Smooth muscle cell (in vitro differentiated cells): Measurements from ENCODE around the gene NCEH1. TPM values are rescaled to one million over a fixed set of nuclear protein-coding genes. Genes with fewer than 3 reads are reported as not detected.

ENCODE experiments used
- DNase-seq: peaks from one replicate; lab custom pipeline; 2025; ENCODE audit not compliant: unreplicated experiment; lab: John Stamatoyannopoulos, UW
- H2AFZ ChIP-seq: fragments of 200-600 bp; sonication (generic); 2 replicates; pipeline ENCODE4 v1.6.0; 2016; ENCODE audit warnings: antibody characterized with exemption, low read depth, mild to moderate bottlenecking
- H3F3A ChIP-seq: fragments of 200-600 bp; sonication (generic); 2 replicates; pipeline ENCODE4 v1.6.0; 2017; ENCODE audit warnings: antibody characterized with exemption, low read depth
- H3K27ac ChIP-seq: fragments of 200-600 bp; sonication (generic); 2 replicates; pipeline ENCODE4 v1.5.1; 2016; ENCODE audit warnings: low read depth, mild to moderate bottlenecking
- H3K27me3 ChIP-seq: fragments of 200-600 bp; sonication (generic); 2 replicates; pipeline ENCODE4 v1.6.1; 2016; ENCODE audit warnings: low read depth, mild to moderate bottlenecking
- H3K36me3 ChIP-seq: fragments of 200-600 bp; sonication (generic); 2 replicates; pipeline ENCODE4 v1.5.1; 2016; ENCODE audit warnings: low read depth
- H3K4me1 ChIP-seq: fragments of 200-600 bp; sonication (generic); 2 replicates; pipeline ENCODE4 v1.5.1; 2016; ENCODE audit warnings: low read depth
- H3K4me2 ChIP-seq: fragments of 200-600 bp; sonication (generic); 2 replicates; pipeline ENCODE4 v1.6.0; 2016; ENCODE audit warnings: mild to moderate bottlenecking
- H3K4me3 ChIP-seq: fragments of 200-600 bp; sonication (generic); 2 replicates; pipeline ENCODE4 v1.5.1; 2016; ENCODE audit warnings: mild to moderate bottlenecking
- H3K79me2 ChIP-seq: fragments of 200-600 bp; sonication (generic); 2 replicates; pipeline ENCODE4 v1.6.0; 2016; ENCODE audit warnings: low read depth, mild to moderate bottlenecking
- H3K9ac ChIP-seq: fragments of 200-600 bp; sonication (generic); 2 replicates; pipeline ENCODE4 v1.6.0; 2016; ENCODE audit warnings: low read depth
- H3K9me3 ChIP-seq: fragments of 200-600 bp; sonication (generic); replicated peaks from 2 replicates; pipeline ENCODE4 v1.5.1; 2016; ENCODE audit warnings: low read depth
- H4K20me1 ChIP-seq: fragments of 200-600 bp; sonication (generic); 2 replicates; pipeline ENCODE4 v1.6.0; 2016; ENCODE audit warnings: low read depth
- WGBS: methylation state at CpG from one replicate; pipeline ENCODE4 v1.1.7; 2016; ENCODE audit warnings: low lambda C conversion rate; 5-methylcytosine and 5-hydroxymethylcytosine counted together
- polyA plus RNA-seq: library from polyadenylated mRNA; unstranded; fragments of >200 nt; fragmentation: Nextera tagmentation; extraction: Ambion mirVana; gene quantifications from 2 replicates; pipeline ENCODE4 v1.2.1, GENCODE V29; 2016
- total RNA-seq: library from RNA; depleted of rRNA; stranded (reverse); fragments of >200 nt; gene quantifications from 2 replicates; pipeline ENCODE4 v1.2.3, GENCODE V29; 2014
- TF ChIP-seq, protein P1 (sequence below): fragments of 200-600 bp; sonication (generic); IDR thresholded peaks from 2 replicates; pipeline ENCODE4 v1.5.1; 2017; ENCODE audit warnings: borderline replicate concordance, mild to moderate bottlenecking, antibody characterized with exemption; ENCODE audit not compliant: insufficient read depth, poor library complexity, severe bottlenecking

NCEH1 gene
- total and polyA plus RNA-seq, 2 experiments from 2014 or later = 1.9 to 5.3 TPM

DNA sequence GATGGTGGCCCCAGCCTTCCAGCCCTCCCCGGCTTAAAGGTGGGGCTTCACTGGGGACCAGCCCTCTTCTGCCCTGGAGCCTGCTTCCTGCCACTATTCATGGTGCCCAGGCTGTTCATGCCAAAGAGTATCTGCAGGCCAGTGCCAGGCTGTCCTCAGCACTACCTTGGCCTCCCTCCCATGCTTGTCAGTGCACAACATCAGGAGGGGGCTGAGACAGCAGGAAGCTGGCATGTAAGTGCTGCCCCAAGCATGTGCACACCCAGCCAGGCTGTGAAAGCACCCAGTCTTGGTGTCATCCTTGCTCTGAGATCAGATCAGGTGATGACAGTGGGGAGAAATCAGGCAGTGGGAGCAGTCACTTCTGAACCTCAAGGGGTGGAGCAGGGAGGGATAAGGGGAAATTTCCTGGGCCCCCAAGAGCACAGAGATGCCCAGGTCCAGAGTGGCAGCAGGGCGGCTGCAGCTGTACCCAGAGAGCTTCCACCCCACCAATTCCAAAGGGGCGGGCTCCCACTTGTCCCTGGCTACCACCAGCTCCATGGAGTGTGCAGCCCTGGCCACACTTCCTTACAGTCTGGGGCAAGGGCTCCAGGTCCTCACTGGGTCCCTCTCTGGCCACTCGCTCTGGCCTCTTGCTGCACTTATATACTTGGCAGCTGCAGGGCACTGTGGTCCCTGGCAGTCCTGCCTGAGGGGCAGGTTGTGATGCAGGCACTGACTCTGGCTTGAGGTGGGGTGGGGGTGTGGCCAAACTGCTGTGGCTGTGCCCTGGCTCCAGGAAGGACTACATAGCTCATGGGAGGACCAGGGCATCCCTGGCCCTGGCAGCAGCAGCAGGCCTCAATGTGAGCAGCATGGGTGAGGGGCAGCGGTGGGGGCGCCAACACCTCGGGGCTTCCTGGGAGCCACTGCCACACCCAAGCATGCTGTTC is 96.3 kb downstream of the NCEH1 start:
- H3K27me3 ChIP-seq = no peaks in the 10 kb centered on the region
- H2AFZ ChIP-seq = no peak overlapping the region

DNA sequence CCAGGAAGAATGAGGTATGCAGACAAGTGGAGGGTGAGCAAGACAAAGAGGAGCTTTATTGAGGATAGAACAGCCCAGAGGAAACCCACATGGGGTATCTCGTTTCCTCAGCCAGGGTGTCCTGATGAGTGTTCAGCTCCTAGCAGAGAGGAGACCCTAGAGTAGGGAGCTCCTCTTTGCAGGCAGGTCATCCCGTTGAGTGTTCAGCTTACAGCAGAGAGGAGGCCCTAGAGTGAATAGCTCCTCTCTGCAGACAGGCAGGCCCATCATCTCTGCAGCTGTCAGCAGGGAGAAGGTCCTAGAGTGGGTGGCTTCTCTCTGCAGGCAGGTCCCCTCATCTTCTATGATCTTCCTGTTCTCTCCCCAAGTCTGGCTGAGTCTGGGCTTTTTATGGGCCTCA is 97.0 kb downstream of the NCEH1 start:
- H3K9me3 ChIP-seq = no peaks in the 10 kb centered on the region
- H3F3A ChIP-seq = no peaks in the 10 kb centered on the region
- TF ChIP-seq, protein P1, sequence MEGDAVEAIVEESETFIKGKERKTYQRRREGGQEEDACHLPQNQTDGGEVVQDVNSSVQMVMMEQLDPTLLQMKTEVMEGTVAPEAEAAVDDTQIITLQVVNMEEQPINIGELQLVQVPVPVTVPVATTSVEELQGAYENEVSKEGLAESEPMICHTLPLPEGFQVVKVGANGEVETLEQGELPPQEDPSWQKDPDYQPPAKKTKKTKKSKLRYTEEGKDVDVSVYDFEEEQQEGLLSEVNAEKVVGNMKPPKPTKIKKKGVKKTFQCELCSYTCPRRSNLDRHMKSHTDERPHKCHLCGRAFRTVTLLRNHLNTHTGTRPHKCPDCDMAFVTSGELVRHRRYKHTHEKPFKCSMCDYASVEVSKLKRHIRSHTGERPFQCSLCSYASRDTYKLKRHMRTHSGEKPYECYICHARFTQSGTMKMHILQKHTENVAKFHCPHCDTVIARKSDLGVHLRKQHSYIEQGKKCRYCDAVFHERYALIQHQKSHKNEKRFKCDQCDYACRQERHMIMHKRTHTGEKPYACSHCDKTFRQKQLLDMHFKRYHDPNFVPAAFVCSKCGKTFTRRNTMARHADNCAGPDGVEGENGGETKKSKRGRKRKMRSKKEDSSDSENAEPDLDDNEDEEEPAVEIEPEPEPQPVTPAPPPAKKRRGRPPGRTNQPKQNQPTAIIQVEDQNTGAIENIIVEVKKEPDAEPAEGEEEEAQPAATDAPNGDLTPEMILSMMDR = no peak
- H3K4me2 ChIP-seq = no peak overlapping the region
- H3K27ac ChIP-seq = no peak overlapping the region
- H2AFZ ChIP-seq = no peak overlapping the region
- H3K4me1 ChIP-seq = no peaks in the 10 kb centered on the region
- no peaks in the 10 kb centered on the region for H3K79me2 ChIP-seq
- no peaks in the 10 kb centered on the region for H3K36me3 ChIP-seq
- no peak overlapping the region for H3K9ac ChIP-seq
- no peak overlapping the region for H3K4me3 ChIP-seq
- 90% methylated on average over 2 of the region's 2 CpGs for WGBS
- no peak for DNase-seq
- H3K27me3 ChIP-seq = no peaks in the 10 kb centered on the region
- no peaks in the 10 kb centered on the region for H4K20me1 ChIP-seq

More for the DNA sequence above, 96.3 kb downstream of the NCEH1 start:
- TF ChIP-seq, protein P1 = no peak
- H3K79me2 ChIP-seq = no peaks in the 10 kb centered on the region
- DNase-seq = no peak
- H3K4me2 ChIP-seq = no peak overlapping the region
- H3K9ac ChIP-seq = no peak overlapping the region
- no peaks in the 10 kb centered on the region for H3K4me1 ChIP-seq
- no peak overlapping the region for H3K27ac ChIP-seq
- no peak overlapping the region for H3K4me3 ChIP-seq
- WGBS = 98% methylated on average over 4 of the region's 7 CpGs
- H3K36me3 ChIP-seq = no peaks in the 10 kb centered on the region
- no peaks in the 10 kb centered on the region for H4K20me1 ChIP-seq
- no peaks in the 10 kb centered on the region for H3F3A ChIP-seq
- H3K9me3 ChIP-seq = no peaks in the 10 kb centered on the region

DNA sequence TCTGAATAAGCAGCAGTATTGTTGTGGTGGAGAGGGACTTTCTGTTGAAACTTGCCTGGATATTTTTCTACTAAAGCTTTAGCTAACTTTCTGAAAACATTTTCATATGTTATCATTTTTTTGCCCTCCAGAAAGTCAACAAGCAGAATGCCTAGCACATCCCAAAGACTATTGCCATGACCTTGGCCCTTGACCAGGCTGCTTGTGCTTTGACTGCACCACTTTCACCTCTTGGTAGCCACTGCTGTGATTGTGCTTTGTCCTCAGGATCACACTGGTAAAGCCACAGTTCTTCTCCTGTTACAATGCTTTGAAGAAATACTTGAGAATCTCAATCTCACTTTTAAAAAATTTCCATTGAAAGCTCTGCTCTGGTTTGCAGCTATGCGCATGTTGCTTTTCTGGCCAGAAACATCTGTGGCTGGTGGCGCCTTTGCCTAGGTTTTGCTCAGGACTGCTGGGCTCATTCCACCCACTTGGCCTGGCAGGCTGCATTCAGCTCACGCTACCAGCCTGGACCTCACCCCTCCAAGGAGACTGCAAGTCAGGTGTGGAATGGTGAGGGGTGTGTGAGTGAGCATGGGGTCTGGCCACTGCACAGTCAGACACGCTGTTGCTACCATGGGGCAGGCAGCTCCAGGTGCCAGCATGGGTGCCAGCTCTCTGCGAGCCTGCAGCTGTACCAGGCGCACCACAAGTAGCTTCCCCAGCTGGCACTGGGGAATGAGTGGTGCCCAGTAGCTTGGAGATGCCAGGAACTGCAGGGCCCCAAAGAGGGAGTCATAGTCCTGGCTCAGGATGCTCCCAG is 97.8 kb downstream of the NCEH1 start:
- Histone ChIP-seq H3K27ac (no peak overlapping the region), H2AFZ (no peak overlapping the region), H3F3A (no peaks in the 10 kb centered on the region), H3K27me3 (no peaks in the 10 kb centered on the region), H3K36me3 (no peaks in the 10 kb centered on the region), H3K4me3 (no peak overlapping the region), H4K20me1 (no peaks in the 10 kb centered on the region), H3K4me2 (no peak overlapping the region), H3K79me2 (no peaks in the 10 kb centered on the region), H3K9ac (no peak overlapping the region), H3K9me3 (no peaks in the 10 kb centered on the region), H3K4me1 (peaks cover 7% of the 10 kb centered on the region)
- DNase-seq = no peak
- TF ChIP-seq, protein P1 = no peak
- WGBS = 94% methylated on average over 6 of the region's 6 CpGs
